K562 (cell line): ENCODE results near the gene MACF1. TPM values are rescaled to one million over a fixed set of nuclear protein-coding genes. Genes with fewer than 3 reads are reported as not detected.

Source experiments
- CHD7 ChIP-seq: fragments of 200-600 bp; sonication (generic); IDR thresholded peaks from one replicate; pipeline ENCODE4 v1.6.1; 2012; ENCODE audit warnings: mild to moderate bottlenecking, low read depth, low read length, inconsistent platforms
- DDX20 ChIP-seq: fragments of 450-650 bp; IDR thresholded peaks from 2 replicates; pipeline ENCODE4 v1.6.1; 2016; ENCODE audit warnings: missing genetic modification characterization, low read depth, mild to moderate bottlenecking, missing compliant biosample characterization, moderate library complexity
- GATAD2A ChIP-seq: fragments of 450-650 bp; IDR thresholded peaks from 2 replicates; pipeline ENCODE4 v1.6.1; 2017
- HBP1 ChIP-seq: fragments of 450-650 bp; formaldehyde crosslinking; IDR thresholded peaks from 2 replicates; pipeline ENCODE4 v1.4.0; 2022; ENCODE audit warnings: missing genetic modification characterization
- HDAC8 ChIP-seq: fragments of 450-650 bp; IDR thresholded peaks from 2 replicates; pipeline ENCODE4 v1.6.1; 2016; ENCODE audit warnings: mild to moderate bottlenecking, missing genetic modification characterization, moderate library complexity, missing compliant biosample characterization
- HINFP ChIP-seq: fragments of 450-650 bp; conservative IDR thresholded peaks from 2 replicates; pipeline ENCODE4 v1.6.1; 2016; ENCODE audit warnings: missing genetic modification characterization, low read depth, mild to moderate bottlenecking, control low read depth, missing compliant biosample characterization
- KAT2B ChIP-seq: IDR thresholded peaks from one replicate; pipeline ENCODE4 v1.6.1; 2012; ENCODE audit warnings: low read depth, mild to moderate bottlenecking, control low read depth, inconsistent platforms, low read length, moderate library complexity
- NFIC ChIP-seq: fragments of 450-650 bp; IDR thresholded peaks from 2 replicates; pipeline ENCODE4 v1.6.1; 2017; ENCODE audit warnings: mild to moderate bottlenecking, inconsistent platforms
- POLR2A ChIP-seq: fragments of 450-650 bp; conservative IDR thresholded peaks from 2 replicates; pipeline ENCODE4 v1.6.1; 2016
- RBM17 ChIP-seq: fragments of 200-400 bp; formaldehyde crosslinking; IDR thresholded peaks from 2 replicates; pipeline ENCODE4 v1.6.1; 2017; ENCODE audit warnings: low read depth, mild to moderate bottlenecking, low read length, borderline replicate concordance
- RUNX1 ChIP-seq: sonication (generic); IDR thresholded peaks from 2 replicates; pipeline ENCODE4 v1.6.1; 2016; ENCODE audit warnings: antibody characterized with exemption, low read depth
- U2AF2 ChIP-seq: fragments of 200-400 bp; formaldehyde crosslinking; optimal IDR thresholded peaks from 2 replicates; pipeline ENCODE3; 2017; ENCODE audit warnings: low read depth, mild to moderate bottlenecking, low read length
- ZNF3 ChIP-seq: fragments of 250-450 bp; sonication (Bioruptor Pico); IDR thresholded peaks from 2 replicates; pipeline ENCODE4 v1.5.0; 2021; ENCODE audit warnings: mild to moderate bottlenecking, moderate library complexity
- polyA plus RNA-seq, 8 experiments: library from polyadenylated mRNA; depleted of rRNA in 4 of 8; stranded (reverse) in 5 of 8; unstranded in 3 of 8; fragments of >200 nt; fragmentation: Nextera tagmentation in 2 of 8; fragmentation: Illumina TruSeq in 1 of 8; extraction: Ambion mirVana in 2 of 8; extraction: Trizol in 1 of 8; gene quantifications; 2 replicates each; pipeline versions ENCODE4 v1.2.1 to v1.2.3, GENCODE V29; 2011 to 2014; ENCODE audit warnings: inconsistent platforms in 1 of 8, missing spikeins in 1 of 8
- total RNA-seq, 7 experiments: library from RNA; depleted of rRNA in 6 of 7; stranded (reverse); fragments of >200 nt in 6 of 7; fragmentation: Illumina TruSeq in 2 of 7; extraction: Trizol in 2 of 7; gene quantifications; 2 replicates each; pipeline versions ENCODE4 v1.2.1 to v1.2.3, GENCODE V29; 2011 to 2021; ENCODE audit warnings: low replicate concordance in 1 of 7

Gene MACF1
- total and polyA plus RNA-seq, 9 of the 15 experiments (the other 6 are each of a cell fraction or from before 2014, with no cell fraction given): 13.2 to 232 (median 112) TPM

GRCh38 chr1:39391691-39392679 lies 187.5 kb downstream of the MACF1 start (continued):
- 0 out of 2 replicates have a peak, but pooled peaks have one; percentile 30 for TF ChIP-seq HBP1 (CRISPR knock-in tag)
- TF ChIP-seq RBM17: no peak
- no peak for TF ChIP-seq KAT2B
- TF ChIP-seq NFIC: peak; percentile 43; the same call in 1 of the 2 replicates
- TF ChIP-seq RUNX1: no peak
- TF ChIP-seq U2AF2: no peak
- TF ChIP-seq HINFP (tag): peak; percentile 18; the same call in 1 of the 2 replicates
- no peak for TF ChIP-seq CHD7
- TF ChIP-seq ZNF3 (CRISPR knock-in tag): no peak
- no peak for TF ChIP-seq HDAC8
- peak; percentile 41 for TF ChIP-seq POLR2A
- TF ChIP-seq DDX20 (tag): no peak
- 0 out of 2 replicates have a peak, but pooled peaks have one; percentile 28 for TF ChIP-seq GATAD2A
